Measurements from ENCODE around the gene JPH4. TPM values are rescaled to one million over a fixed set of nuclear protein-coding genes. Genes with fewer than 3 reads are reported as not detected.
A peak's percentile ranks its signal among the peaks of the same experiment; 100 is the strongest.

JPH4 gene
- polyA plus RNA-seq, 1 of the 3 experiments (the other 2 are of a cell fraction): 8.7 TPM

DNA sequence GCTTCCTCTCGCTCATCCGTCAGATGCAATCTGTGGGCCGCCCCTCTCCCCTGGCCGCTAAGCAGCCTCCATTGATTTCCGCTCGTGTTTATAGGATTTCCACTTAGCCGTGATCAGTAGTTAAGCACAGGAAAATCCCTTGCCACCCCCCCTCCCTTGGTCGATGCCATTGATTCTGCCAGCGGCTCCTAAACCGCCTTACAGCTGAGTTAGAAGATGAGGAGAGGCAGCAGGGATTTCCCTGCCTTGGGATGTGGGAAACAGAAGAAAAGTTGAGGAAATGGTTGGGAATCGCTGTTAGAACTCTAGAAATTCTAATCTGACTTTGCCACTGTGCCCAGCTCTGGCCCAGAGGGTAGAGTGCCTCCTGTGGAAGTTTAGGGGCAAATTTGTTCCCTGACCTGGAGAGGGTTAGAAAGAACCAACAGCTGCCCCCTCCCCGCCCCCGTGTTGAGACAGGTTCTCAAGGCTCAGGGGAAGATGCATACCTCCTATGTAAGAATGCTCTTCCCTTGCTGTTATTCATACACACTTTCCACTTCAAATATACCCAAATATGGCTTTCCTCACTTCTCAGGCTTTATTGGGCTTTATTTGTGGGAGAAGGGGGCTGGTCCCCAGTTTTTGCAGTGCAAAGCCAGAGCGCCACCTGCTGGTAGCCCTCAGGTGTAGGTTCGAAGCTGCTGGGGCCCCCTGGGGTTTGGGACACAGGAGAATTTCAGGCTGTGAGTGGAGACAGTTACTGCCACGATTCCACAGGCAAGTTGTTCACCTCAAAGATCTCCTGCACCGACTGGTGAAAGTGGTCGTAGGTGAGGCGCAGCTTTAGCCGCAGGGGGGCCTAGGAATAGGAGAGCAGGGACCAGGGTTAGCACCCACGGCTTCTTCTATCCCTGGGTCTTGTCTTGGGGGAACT lies 19.3 kb downstream of the JPH4 start (continued):
- no peak for TF ChIP-seq MXI1 (IDR thresholded peaks at IDR 0.05; ENCODE audit: low read depth, low read length)
- no peak for TF ChIP-seq POLR2AphosphoS5 (IDR thresholded peaks at IDR 0.05; ENCODE audit: low read depth, low read length)
- TF ChIP-seq, protein P1, sequence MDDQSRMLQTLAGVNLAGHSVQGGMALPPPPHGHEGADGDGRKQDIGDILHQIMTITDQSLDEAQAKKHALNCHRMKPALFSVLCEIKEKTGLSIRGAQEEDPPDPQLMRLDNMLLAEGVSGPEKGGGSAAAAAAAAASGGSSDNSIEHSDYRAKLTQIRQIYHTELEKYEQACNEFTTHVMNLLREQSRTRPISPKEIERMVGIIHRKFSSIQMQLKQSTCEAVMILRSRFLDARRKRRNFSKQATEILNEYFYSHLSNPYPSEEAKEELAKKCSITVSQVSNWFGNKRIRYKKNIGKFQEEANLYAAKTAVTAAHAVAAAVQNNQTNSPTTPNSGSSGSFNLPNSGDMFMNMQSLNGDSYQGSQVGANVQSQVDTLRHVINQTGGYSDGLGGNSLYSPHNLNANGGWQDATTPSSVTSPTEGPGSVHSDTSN (IDR thresholded peaks at IDR 0.05): no peak
- TF ChIP-seq NRF1 (IDR thresholded peaks at IDR 0.05; ENCODE audit: low read depth, low read length): no peak
- no peak for TF ChIP-seq JUND (IDR thresholded peaks at IDR 0.05)
- no peak for TF ChIP-seq SIN3A (IDR thresholded peaks at IDR 0.05; ENCODE audit: borderline replicate concordance, low read depth, low read length)
- TF ChIP-seq TAF1 (IDR thresholded peaks at IDR 0.05; ENCODE audit: borderline replicate concordance, low read depth, low read length): no peak
- no peak for TF ChIP-seq EP300 (IDR thresholded peaks at IDR 0.05; ENCODE audit: borderline replicate concordance in 1 of 2, low read depth in 1 of 2, low read length in 1 of 2)
- TF ChIP-seq, protein P2, sequence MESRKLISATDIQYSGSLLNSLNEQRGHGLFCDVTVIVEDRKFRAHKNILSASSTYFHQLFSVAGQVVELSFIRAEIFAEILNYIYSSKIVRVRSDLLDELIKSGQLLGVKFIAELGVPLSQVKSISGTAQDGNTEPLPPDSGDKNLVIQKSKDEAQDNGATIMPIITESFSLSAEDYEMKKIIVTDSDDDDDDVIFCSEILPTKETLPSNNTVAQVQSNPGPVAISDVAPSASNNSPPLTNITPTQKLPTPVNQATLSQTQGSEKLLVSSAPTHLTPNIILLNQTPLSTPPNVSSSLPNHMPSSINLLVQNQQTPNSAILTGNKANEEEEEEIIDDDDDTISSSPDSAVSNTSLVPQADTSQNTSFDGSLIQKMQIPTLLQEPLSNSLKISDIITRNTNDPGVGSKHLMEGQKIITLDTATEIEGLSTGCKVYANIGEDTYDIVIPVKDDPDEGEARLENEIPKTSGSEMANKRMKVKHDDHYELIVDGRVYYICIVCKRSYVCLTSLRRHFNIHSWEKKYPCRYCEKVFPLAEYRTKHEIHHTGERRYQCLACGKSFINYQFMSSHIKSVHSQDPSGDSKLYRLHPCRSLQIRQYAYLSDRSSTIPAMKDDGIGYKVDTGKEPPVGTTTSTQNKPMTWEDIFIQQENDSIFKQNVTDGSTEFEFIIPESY (IDR thresholded peaks at IDR 0.05; ENCODE audit: borderline replicate concordance, low read depth): no peak
- no peak for TF ChIP-seq YY1 (IDR thresholded peaks at IDR 0.05; ENCODE audit: low read depth)
- no peak for TF ChIP-seq RXRA (IDR thresholded peaks at IDR 0.05; ENCODE audit: borderline replicate concordance, low read depth)
- TF ChIP-seq TEAD4 (IDR thresholded peaks at IDR 0.05; ENCODE audit: borderline replicate concordance, insufficient read depth): no peak

DNA sequence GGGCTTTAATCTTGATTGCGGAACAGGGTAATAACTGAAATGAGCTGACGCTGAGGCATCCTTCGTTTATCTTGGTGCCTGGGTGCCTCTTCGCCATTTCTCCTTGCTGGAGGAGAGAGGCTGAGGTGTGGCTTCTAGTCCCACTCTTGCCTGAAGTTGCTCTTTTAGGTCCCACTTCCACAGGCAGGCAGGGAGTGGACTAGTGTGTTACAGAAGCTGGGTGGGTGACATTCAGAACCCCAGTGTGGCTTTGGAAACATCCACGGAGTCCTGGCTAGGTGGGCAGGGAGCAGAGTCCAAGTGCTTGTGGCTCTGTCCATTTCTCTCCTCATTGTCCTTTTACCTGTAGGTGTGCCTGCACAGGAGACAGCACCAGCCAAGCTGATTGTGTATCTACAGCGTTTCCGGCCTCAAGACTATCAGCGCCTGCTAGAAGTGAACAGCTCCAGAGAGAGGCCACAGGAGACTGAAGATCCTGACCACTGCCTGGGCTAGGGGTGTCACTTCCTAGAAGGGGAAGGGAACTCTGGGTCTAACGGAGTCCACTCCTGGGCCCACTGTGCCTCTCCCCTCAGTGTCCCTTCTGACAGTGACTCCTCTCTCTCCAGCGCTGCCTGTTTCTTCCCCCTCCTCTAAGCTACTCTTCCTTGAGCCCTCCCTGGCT lies 20.1 kb downstream of the JPH4 start:
- Histone ChIP-seq H3F3A (replicated peaks; ENCODE audit: insufficient read depth) (peaks cover 4% of the 10 kb centered on the region), H3K4me1 (ENCODE audit: control insufficient read depth in 1 of 2, insufficient read depth in 2 of 2, low read depth in 1 of 2, low read length in 1 of 2) (peaks cover 5 to 13% of the 10 kb centered on the region in 2 experiments; a peak in 1 of 4 replicates), H2AFZ (ENCODE audit: low read depth) (no peak overlapping the region), H3K4me2 (peak overlapping the region; percentile 93; the same call in 1 of the 2 replicates), H4K20me1 (ENCODE audit: insufficient read depth) (no peaks in the 10 kb centered on the region), H3K27me3 (ENCODE audit: insufficient read depth) (no peaks in the 10 kb centered on the region), H3K9ac (no peak overlapping the region), H3K36me3 (replicated peaks in 1 of 2; ENCODE audit: control insufficient read depth in 1 of 2, insufficient read depth in 2 of 2, low read length in 1 of 2) (peaks cover 17 to 41% of the 10 kb centered on the region in 2 experiments), H3K27ac (ENCODE audit: low read depth in 2 of 2, low read length in 1 of 2) (no peak overlapping the region), H3K9me2 (no peaks in the 10 kb centered on the region), H3K9me3 (no peaks in the 10 kb centered on the region), H3K79me2 (ENCODE audit: insufficient read depth) (peaks cover 14% of the 10 kb centered on the region; the same call in 1 of the 2 replicates), H3K4me3 (ENCODE audit: low read depth in 2 of 2, low read length in 1 of 2) (no peak overlapping the region)
- 93% methylated on average over 6 of the region's 10 CpGs for WGBS (ENCODE audit: low lambda C conversion rate)
- no peak for DNase-seq
- ChIA-PET POLR2A (interaction anchor here (0.5 to 1.1 kb wide), 3 partner anchors 10 to 84 kb away, joined by 3 to 4 read pairs (median 4); no protein-coding TSS in a partner anchor), CTCF (interaction anchor here (0.6 to 19.5 kb wide), 18 partner anchors 7 to 272 kb away, joined by 3 to 785 read pairs (median 9); partner anchors contain the start of genes AP1G2, HOMEZ, JPH4 and NGDN)
- TF ChIP-seq RCOR1 (IDR thresholded peaks at IDR 0.05; ENCODE audit: low read length) (no peak), RAD21 (IDR thresholded peaks at IDR 0.05; ENCODE audit: low read length) (no peak), RFX5 (IDR thresholded peaks at IDR 0.05; ENCODE audit: low read length) (no peak), TAF1 (IDR thresholded peaks at IDR 0.05; ENCODE audit: borderline replicate concordance, low read depth, low read length) (no peak), NFIC (IDR thresholded peaks at IDR 0.05; ENCODE audit: borderline replicate concordance) (no peak), ELF1 (IDR thresholded peaks at IDR 0.05) (no peak), FOXM1 (IDR thresholded peaks at IDR 0.05; ENCODE audit: low read depth) (no peak)
- TF ChIP-seq, protein P1 (IDR thresholded peaks at IDR 0.05): no peak
- TF ChIP-seq, protein P3, sequence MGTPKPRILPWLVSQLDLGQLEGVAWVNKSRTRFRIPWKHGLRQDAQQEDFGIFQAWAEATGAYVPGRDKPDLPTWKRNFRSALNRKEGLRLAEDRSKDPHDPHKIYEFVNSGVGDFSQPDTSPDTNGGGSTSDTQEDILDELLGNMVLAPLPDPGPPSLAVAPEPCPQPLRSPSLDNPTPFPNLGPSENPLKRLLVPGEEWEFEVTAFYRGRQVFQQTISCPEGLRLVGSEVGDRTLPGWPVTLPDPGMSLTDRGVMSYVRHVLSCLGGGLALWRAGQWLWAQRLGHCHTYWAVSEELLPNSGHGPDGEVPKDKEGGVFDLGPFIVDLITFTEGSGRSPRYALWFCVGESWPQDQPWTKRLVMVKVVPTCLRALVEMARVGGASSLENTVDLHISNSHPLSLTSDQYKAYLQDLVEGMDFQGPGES (IDR thresholded peaks at IDR 0.05; ENCODE audit: low read depth, low read length): no peak
- TF ChIP-seq, protein P4, sequence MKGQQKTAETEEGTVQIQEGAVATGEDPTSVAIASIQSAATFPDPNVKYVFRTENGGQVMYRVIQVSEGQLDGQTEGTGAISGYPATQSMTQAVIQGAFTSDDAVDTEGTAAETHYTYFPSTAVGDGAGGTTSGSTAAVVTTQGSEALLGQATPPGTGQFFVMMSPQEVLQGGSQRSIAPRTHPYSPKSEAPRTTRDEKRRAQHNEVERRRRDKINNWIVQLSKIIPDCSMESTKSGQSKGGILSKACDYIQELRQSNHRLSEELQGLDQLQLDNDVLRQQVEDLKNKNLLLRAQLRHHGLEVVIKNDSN (IDR thresholded peaks at IDR 0.05; ENCODE audit: borderline replicate concordance, low read depth): no peak
- TF ChIP-seq, protein P2 (IDR thresholded peaks at IDR 0.05; ENCODE audit: borderline replicate concordance, low read depth): no peak
